Activated B cell treated with CpG ODN at 0.5 μM for 24 hours (primary cell): Measurements from ENCODE around the gene CD84. TPM values are rescaled to one million over a fixed set of nuclear protein-coding genes. Genes with fewer than 3 reads are reported as not detected.
A peak's percentile ranks its signal among the peaks of the same experiment; 100 is the strongest.

ENCODE experiments used
- ATAC-seq: fragments of 200-7000 bp; cut with Tn5 transposase; one replicate; pipeline ENCODE4 v1.10.0; 2021; ENCODE audit warnings: low read depth, mild to moderate bottlenecking, moderate library complexity
- CTCF ChIA-PET: fragments of 350-600 bp; sonication (Branson Sonifier 250); formaldehyde crosslinking; loops from one replicate; lab custom pipeline; 2021; ENCODE audit warnings: antibody characterized with exemption; lab: Charles Lee
- POLR2A ChIA-PET: fragments of 350-600 bp; sonication (Branson Sonifier 250); formaldehyde crosslinking; loops from one replicate; lab custom pipeline; 2021; ENCODE audit warnings: antibody characterized with exemption; lab: Charles Lee
- DNase-seq: peaks from one replicate; pipeline ENCODE4 v3.0.0; 2022
- H3K27ac Mint-ChIP-seq: one replicate; pipeline ENCODE4 v1.8.0; 2020; ENCODE audit warnings: mixed read lengths
- H3K27me3 Mint-ChIP-seq: one replicate; pipeline ENCODE4 v1.8.0; 2021; ENCODE audit warnings: mixed read lengths
- H3K36me3 Mint-ChIP-seq: one replicate; pipeline ENCODE4 v1.8.0; 2021; ENCODE audit warnings: low read depth, mixed read lengths
- H3K4me1 Mint-ChIP-seq: one replicate; pipeline ENCODE4 v1.8.0; 2021; ENCODE audit warnings: mixed read lengths
- H3K4me3 Mint-ChIP-seq: one replicate; pipeline ENCODE4 v1.8.0; 2020; ENCODE audit warnings: mild to moderate bottlenecking, mixed read lengths
- H3K9me3 Mint-ChIP-seq: one replicate; pipeline ENCODE4 v1.8.0; 2020; ENCODE audit warnings: mixed read lengths
- intact Hi-C: fragments of 100-400 bp; cut with micrococcal nuclease; formaldehyde crosslinking; loops from one replicate; pipeline ENCODE4 v1.15.1; 2024
- total RNA-seq: library from RNA; stranded (reverse); gene quantifications from 2 replicates; pipeline ENCODE4 v1.2.3, GENCODE V29; 2022
- TF ChIP-seq, protein P1 (sequence below): fragments of 200-600 bp; IDR thresholded peaks from one replicate; pipeline ENCODE4 v1.8.0; 2022; ENCODE audit warnings: antibody characterized with exemption, mild to moderate bottlenecking

Gene CD84
- total RNA-seq, 1 donor from 2014 or later: 65.5 TPM

DNA sequence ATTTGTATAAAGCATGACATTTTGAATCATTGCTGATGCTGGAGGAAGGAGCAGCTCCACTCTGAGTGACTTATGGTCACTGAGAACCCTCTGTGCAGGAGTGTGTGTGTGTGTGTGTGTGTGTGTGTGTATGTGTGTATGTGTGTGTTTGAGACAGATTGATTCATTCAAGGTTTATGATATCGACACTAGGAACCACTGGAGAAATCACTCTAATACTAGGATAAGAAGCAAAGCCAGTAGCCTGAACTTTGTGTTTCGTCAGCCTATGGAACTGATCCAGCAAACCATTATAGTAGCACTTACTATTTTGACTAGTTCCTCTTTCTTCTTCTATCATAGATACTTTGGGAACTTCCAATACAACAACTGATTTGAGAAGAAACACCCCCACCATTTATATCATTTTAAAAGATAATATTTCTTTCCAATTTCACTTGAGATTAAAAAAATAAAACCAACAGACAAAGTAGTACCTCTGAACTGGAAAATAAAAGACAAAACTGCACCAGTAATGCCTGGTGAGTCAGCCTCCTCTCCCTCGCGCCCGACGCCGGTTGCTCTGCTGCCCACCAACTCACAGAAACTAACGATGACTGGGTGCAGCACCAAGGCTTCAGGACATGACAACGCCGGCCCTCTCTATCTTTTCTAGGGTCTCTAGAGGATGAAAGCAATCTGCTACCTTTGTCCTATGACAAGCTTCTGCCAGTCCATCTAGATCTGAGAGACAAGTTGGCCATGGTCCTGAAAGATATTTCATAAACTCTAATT is 46.6 kb upstream of the CD84 start:
- ATAC-seq (peak; percentile 18), DNase-seq (no peak)
- Mint-ChIP-seq H3K36me3 (peaks cover 87% of the 10 kb centered on the region), H3K4me1 (peaks cover 99% of the 10 kb centered on the region), H3K27me3 (no peaks in the 10 kb centered on the region), H3K4me3 (peak overlapping the region; percentile 76), H3K9me3 (no peaks in the 10 kb centered on the region), H3K27ac (peak overlapping the region; percentile 83)
- intact Hi-C loops: loop anchor here (2.0 to 10.0 kb wide), 2 partner anchors 21 to 1611 kb away; partner anchors contain the start of gene SLAMF1
- ChIA-PET POLR2A (interaction anchor here (0.7 to 10.1 kb wide), 4 partner anchors 14 to 413 kb away, joined by 3 to 60 read pairs (median 6); partner anchors contain the start of gene TSTD1), CTCF (interaction anchor here (0.8 to 1.4 kb wide), 3 partner anchors 50 to 75 kb away, joined by 3 to 5 read pairs (median 3); no protein-coding TSS in a partner anchor)
- TF ChIP-seq, protein P1, sequence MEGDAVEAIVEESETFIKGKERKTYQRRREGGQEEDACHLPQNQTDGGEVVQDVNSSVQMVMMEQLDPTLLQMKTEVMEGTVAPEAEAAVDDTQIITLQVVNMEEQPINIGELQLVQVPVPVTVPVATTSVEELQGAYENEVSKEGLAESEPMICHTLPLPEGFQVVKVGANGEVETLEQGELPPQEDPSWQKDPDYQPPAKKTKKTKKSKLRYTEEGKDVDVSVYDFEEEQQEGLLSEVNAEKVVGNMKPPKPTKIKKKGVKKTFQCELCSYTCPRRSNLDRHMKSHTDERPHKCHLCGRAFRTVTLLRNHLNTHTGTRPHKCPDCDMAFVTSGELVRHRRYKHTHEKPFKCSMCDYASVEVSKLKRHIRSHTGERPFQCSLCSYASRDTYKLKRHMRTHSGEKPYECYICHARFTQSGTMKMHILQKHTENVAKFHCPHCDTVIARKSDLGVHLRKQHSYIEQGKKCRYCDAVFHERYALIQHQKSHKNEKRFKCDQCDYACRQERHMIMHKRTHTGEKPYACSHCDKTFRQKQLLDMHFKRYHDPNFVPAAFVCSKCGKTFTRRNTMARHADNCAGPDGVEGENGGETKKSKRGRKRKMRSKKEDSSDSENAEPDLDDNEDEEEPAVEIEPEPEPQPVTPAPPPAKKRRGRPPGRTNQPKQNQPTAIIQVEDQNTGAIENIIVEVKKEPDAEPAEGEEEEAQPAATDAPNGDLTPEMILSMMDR: no peak

DNA sequence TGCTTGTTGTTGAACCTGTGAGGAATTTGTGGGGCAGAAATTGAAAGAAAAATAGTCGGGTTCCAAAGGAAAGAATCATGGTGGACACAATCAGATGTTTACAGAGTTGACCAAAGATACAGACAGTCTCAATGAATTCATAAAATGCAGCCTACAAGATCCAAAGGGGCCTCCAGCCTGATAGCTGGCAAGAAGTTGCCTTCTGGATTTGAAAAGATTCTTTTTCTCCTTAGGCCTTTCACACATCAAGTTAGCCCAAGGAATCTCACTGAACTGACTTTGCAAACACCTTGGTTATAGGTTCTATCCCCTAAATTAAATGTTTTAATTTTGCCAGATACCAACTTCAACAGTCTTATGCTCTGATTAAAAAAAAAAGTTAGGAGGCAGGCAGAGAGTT is 46.0 kb upstream of the CD84 start:
- no peaks in the 10 kb centered on the region for H3K27me3 Mint-ChIP-seq
- ATAC-seq (no peak), DNase-seq (no peak)
- TF ChIP-seq, protein P1: no peak
- H3K27ac Mint-ChIP-seq: peak overlapping the region; percentile 83
- H3K4me1 Mint-ChIP-seq: peaks cover 95% of the 10 kb centered on the region
- peaks cover 83% of the 10 kb centered on the region for H3K36me3 Mint-ChIP-seq
- POLR2A ChIA-PET: interaction anchor here (0.7 to 10.1 kb wide), 6 partner anchors 12 to 413 kb away, joined by 3 to 60 read pairs (median 4); partner anchors contain the start of genes SLAMF1 and TSTD1
- CTCF ChIA-PET: interaction anchor here (0.8 to 1.4 kb wide), 3 partner anchors 19 to 56 kb away, joined by 3 to 5 read pairs (median 3); no protein-coding TSS in a partner anchor
- no peaks in the 10 kb centered on the region for H3K9me3 Mint-ChIP-seq
- intact Hi-C loops: loop anchor here (10.0 kb wide), 1 partner anchor 1611 kb away; no protein-coding TSS in a partner anchor
- H3K4me3 Mint-ChIP-seq: peak overlapping the region; percentile 76

DNA sequence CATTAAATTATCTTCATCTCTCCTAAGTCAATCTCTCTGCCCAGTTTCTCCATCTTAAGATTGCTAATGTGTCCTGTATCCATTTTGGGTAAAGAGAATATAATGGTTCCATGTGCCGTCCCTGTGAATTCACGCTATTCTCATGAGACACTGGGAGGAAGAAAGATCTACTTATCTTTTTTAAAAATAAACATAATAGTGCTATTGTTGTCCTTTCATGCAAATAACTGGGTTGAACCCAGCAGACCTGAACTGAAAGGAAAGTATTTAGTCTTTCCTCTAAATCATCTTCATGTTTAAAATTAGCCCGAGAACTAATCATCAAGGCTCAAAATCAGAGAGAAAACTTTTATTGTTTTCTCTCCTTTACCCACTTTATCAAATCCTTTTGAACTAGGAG is 45.2 kb upstream of the CD84 start:
- Mint-ChIP-seq H3K9me3 (no peaks in the 10 kb centered on the region), H3K36me3 (peaks cover 82% of the 10 kb centered on the region), H3K4me3 (peak overlapping the region; percentile 58), H3K27ac (peak overlapping the region; percentile 83), H3K27me3 (no peaks in the 10 kb centered on the region), H3K4me1 (peaks cover 94% of the 10 kb centered on the region)
- TF ChIP-seq, protein P1: no peak
- intact Hi-C loops: loop anchor here (5.0 to 10.0 kb wide), 2 partner anchors 143 to 1610 kb away; no protein-coding TSS in a partner anchor
- CTCF ChIA-PET: interaction anchor here (1.2 to 1.4 kb wide), 2 partner anchors 18 to 51 kb away, joined by 3 to 5 read pairs; no protein-coding TSS in a partner anchor
- DNase-seq (no peak), ATAC-seq (peak; percentile 9)
- POLR2A ChIA-PET: interaction anchor here (0.9 to 10.1 kb wide), 6 partner anchors 11 to 49 kb away, joined by 3 to 60 read pairs (median 4); partner anchors contain the start of gene SLAMF1

DNA sequence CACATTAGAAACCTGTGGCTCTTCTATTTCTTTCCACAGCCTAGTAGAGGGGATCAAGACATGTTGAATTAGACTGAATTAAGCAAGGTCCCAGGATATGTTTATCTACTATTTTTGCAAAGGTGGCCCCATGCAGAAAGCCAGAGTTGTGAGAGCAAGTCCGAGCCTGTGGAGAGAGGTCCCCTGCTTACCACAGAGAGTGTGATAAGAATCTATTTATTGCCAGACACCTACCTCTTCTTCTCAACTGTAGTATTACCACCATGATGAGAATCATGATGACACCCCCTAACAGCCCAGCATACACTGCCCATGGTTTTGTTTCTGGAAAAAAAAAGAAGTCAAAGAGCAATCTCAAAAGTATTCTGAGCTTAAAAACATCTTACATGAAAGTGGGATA is 44.6 kb upstream of the CD84 start:
- Mint-ChIP-seq H3K9me3 (peaks cover 4% of the 10 kb centered on the region), H3K4me3 (peak overlapping the region; percentile 55), H3K36me3 (peaks cover 84% of the 10 kb centered on the region), H3K27me3 (no peaks in the 10 kb centered on the region), H3K27ac (peak overlapping the region; percentile 83), H3K4me1 (peaks cover 95% of the 10 kb centered on the region)
- intact Hi-C loops: loop anchor here (2.0 to 10.0 kb wide), 3 partner anchors 41 to 1609 kb away; no protein-coding TSS in a partner anchor
- DNase-seq (no peak), ATAC-seq (no peak)
- TF ChIP-seq, protein P1: no peak
- ChIA-PET POLR2A (interaction anchor here (0.9 to 10.1 kb wide), 4 partner anchors 19 to 50 kb away, joined by 3 to 60 read pairs (median 10); partner anchors contain the start of gene SLAMF1), CTCF (interaction anchor here (1.0 to 1.5 kb wide), 2 partner anchors 92 to 196 kb away, joined by 3 to 5 read pairs; no protein-coding TSS in a partner anchor)
